Measurements from ENCODE around the gene RPLP2. TPM values are rescaled to one million over a fixed set of nuclear protein-coding genes. Genes with fewer than 3 reads are reported as not detected.

The RPLP2 gene
- total RNA-seq, 4 donors from 2014 or later, result 314 to 600 (median 440) TPM

GRCh38 chr11:793556-793955, 16.2 kb upstream of the RPLP2 start:
- ATAC-seq, result no peak

GRCh38 chr11:794013-794765, 15.6 kb upstream of the RPLP2 start:
- DNase-seq, result no peak
- in situ Hi-C loops (cut with MboI; ENCODE audit: low sequenced_read_pairs in 4 of 4), result no loop called here

More at GRCh38 chr11:793556-793955, 16.2 kb upstream of the RPLP2 start:
- H3K9me3 ChIP-seq, result no peaks in the 10 kb centered on the region
- intact Hi-C loops (cut with DNase I; ENCODE audit: low total_unique reads) (no loop called here), in situ Hi-C loops (cut with MboI; ENCODE audit: low sequenced_read_pairs in 4 of 4) (no loop called here)
- H3K27ac ChIP-seq, result no peak overlapping the region
- H3K27me3 ChIP-seq, result peaks cover 34 to 54% (median 52%) of the 10 kb centered on the region in 3 donors
- H3K36me3 ChIP-seq, result no peaks in the 10 kb centered on the region
- peaks cover 11 to 33% of the 10 kb centered on the region in 2 donors for H3K4me1 ChIP-seq
- TF ChIP-seq, protein P1, sequence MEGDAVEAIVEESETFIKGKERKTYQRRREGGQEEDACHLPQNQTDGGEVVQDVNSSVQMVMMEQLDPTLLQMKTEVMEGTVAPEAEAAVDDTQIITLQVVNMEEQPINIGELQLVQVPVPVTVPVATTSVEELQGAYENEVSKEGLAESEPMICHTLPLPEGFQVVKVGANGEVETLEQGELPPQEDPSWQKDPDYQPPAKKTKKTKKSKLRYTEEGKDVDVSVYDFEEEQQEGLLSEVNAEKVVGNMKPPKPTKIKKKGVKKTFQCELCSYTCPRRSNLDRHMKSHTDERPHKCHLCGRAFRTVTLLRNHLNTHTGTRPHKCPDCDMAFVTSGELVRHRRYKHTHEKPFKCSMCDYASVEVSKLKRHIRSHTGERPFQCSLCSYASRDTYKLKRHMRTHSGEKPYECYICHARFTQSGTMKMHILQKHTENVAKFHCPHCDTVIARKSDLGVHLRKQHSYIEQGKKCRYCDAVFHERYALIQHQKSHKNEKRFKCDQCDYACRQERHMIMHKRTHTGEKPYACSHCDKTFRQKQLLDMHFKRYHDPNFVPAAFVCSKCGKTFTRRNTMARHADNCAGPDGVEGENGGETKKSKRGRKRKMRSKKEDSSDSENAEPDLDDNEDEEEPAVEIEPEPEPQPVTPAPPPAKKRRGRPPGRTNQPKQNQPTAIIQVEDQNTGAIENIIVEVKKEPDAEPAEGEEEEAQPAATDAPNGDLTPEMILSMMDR (IDR thresholded peaks at IDR 0.05 in 4 of 5, conservative IDR thresholded peaks at IDR 0.05 in 1 of 5), result no peak
- no peak for TF ChIP-seq POLR2A (IDR thresholded peaks at IDR 0.05)
- DNase-seq, result no peak
- no peak overlapping the region for H3K4me3 ChIP-seq

GRCh38 chr11:794766-795633, 14.8 kb upstream of the RPLP2 start:
- peaks cover 0 to 10% of the 10 kb centered on the region in 2 donors for H3K36me3 ChIP-seq
- in situ Hi-C loops (cut with MboI; ENCODE audit: low sequenced_read_pairs in 4 of 4), result no loop called here
- DNase-seq (no peak), ATAC-seq (no peak)
- peak overlapping the region in 1 of 4 donors; percentile 61 for H3K27ac ChIP-seq
- no peak for TF ChIP-seq POLR2A (IDR thresholded peaks at IDR 0.05)
- TF ChIP-seq, protein P1 (IDR thresholded peaks at IDR 0.05 in 4 of 5, conservative IDR thresholded peaks at IDR 0.05 in 1 of 5), result no peak
- no peaks in the 10 kb centered on the region for H3K9me3 ChIP-seq
- peak overlapping the region in 3 of 4 donors; percentile 64 to 71 (median 71) for H3K4me3 ChIP-seq
- H3K4me1 ChIP-seq, result peaks cover 11 to 35% of the 10 kb centered on the region in 2 donors
- intact Hi-C loops (cut with DNase I; ENCODE audit: low total_unique reads), result loop anchor here (5.0 kb wide), 1 partner anchor 133 kb away; no protein-coding TSS in a partner anchor
- H3K27me3 ChIP-seq, result peaks cover 22 to 41% (median 37%) of the 10 kb centered on the region in 3 donors

More at GRCh38 chr11:794013-794765, 15.6 kb upstream of the RPLP2 start:
- peaks cover 27 to 48% (median 46%) of the 10 kb centered on the region in 3 donors for H3K27me3 ChIP-seq
- H3K4me1 ChIP-seq, result peaks cover 11 to 35% of the 10 kb centered on the region in 2 donors
- peaks cover 0 to 2% of the 10 kb centered on the region in 2 donors for H3K36me3 ChIP-seq
- ATAC-seq, result no peak
- intact Hi-C loops (cut with DNase I; ENCODE audit: low total_unique reads), result no loop called here
- H3K9me3 ChIP-seq, result no peaks in the 10 kb centered on the region
- TF ChIP-seq, protein P1 (IDR thresholded peaks at IDR 0.05 in 4 of 5, conservative IDR thresholded peaks at IDR 0.05 in 1 of 5), result no peak
- TF ChIP-seq POLR2A (IDR thresholded peaks at IDR 0.05), result no peak
- no peak overlapping the region for H3K4me3 ChIP-seq
- no peak overlapping the region for H3K27ac ChIP-seq

DNA sequence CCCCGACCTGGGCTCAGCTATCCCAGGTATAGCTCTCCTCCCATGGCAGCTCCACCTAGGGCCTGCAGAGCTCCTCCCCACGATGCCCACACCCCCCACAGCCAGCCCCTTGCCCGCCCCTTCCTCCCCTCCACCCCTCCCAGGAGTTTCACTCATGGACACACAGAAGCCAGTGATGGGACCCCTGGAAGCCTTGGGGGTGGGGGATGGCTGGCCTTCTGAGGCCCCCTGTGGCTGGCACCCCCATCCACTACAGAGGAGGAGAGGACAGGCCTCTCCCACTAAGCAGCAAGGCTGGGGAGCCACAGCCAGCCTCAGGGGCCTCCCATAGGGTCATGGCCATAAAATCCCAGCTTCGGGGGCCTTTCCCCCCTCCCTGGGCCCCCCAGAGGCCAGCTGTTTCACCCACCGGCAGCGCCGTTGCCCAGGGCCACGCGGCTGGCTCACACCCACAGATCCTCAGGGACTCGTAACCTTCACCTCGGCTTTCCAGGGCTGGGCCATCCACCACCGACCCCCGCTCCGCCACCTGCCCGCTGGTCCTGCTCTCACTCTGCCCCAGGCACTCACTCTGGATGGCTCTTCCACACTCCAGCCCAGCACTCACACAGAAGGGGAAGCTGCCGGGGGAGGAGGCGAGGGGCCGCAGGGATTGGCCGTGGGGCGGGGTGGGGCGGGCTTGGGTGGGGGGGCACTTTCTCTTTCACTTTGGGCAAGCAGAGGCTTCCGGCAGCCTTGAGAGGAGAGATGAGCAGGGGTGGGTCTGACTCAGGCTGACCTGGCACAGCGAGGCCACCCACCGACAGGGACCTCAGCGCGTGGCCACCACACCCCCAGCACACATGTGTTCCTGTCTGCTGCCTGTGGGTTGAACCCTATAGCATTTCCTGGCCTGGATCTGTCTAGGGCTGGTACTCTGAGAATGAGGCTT, 13.9 kb upstream of the RPLP2 start:
- Histone ChIP-seq H3K27ac (peak overlapping the region; percentile 57 to 69 (median 64)), H3K27me3 (peaks cover 17 to 32% (median 28%) of the 10 kb centered on the region in 3 donors), H3K36me3 (peaks cover 0 to 19% of the 10 kb centered on the region in 2 donors), H3K9me3 (no peaks in the 10 kb centered on the region), H3K4me1 (peaks cover 11 to 35% of the 10 kb centered on the region in 2 donors), H3K4me3 (peak overlapping the region; percentile 64 to 71 (median 68))
- peak; percentile 32 to 34 for ATAC-seq
- intact Hi-C loops (cut with DNase I; ENCODE audit: low total_unique reads) (loop anchor here (5.0 kb wide), 1 partner anchor 134 kb away; no protein-coding TSS in a partner anchor), in situ Hi-C loops (cut with MboI; ENCODE audit: low sequenced_read_pairs in 4 of 4) (no loop called here)
- TF ChIP-seq, protein P1 (IDR thresholded peaks at IDR 0.05 in 4 of 5, conservative IDR thresholded peaks at IDR 0.05 in 1 of 5), result no peak
- no peak for TF ChIP-seq POLR2A (IDR thresholded peaks at IDR 0.05)
- peak in 1 of 2 donors; percentile 59 for DNase-seq
